G401 (cell line): ENCODE data around the gene SRL. TPM values are rescaled to one million over a fixed set of nuclear protein-coding genes. Genes with fewer than 3 reads are reported as not detected.
"Not testable (repeated sequence)": the region's sequence is repeated elsewhere in the genome, so short reads cannot be mapped to it uniquely, and the experiment has no call there.

Experiments used
- DNase-seq: peaks from one replicate; pipeline ENCODE4 v3.0.0-alpha.2; 2015; ENCODE audit warnings: low spot score
- in situ Hi-C: cut with HindIII; loops from 2 replicates; pipeline ENCODE4 v1.10.0; 2016; ENCODE audit warnings: low sequenced_read_pairs, mixed read lengths
- total RNA-seq: library from RNA; depleted of rRNA; stranded (reverse); fragments of >200 nt; shearing (Covaris generic); gene quantifications from 2 replicates; pipeline ENCODE4 v1.2.3, GENCODE V29; 2014

SRL gene
- total RNA-seq, 1 experiment from 2014 or later, result 0.07 TPM

- in situ Hi-C loops, result no loop called here
- DNase-seq, result no peak
Measured at GRCh38 chr16:4262303-4262835, 20.5 kb upstream of the SRL start.

GRCh38 chr16:4261557-4262172 lies 19.8 kb upstream of the SRL start:
- in situ Hi-C loops, result no loop called here
- peak; percentile 15 for DNase-seq

- in situ Hi-C loops, result no loop called here
- no peak for DNase-seq
Measured at GRCh38 chr16:4260360-4260759, 18.5 kb upstream of the SRL start.

GRCh38 chr16:4257646-4258556 lies 16.0 kb upstream of the SRL start:
- DNase-seq, result no peak
- in situ Hi-C loops, result no loop called here

- in situ Hi-C loops, result no loop called here
- peak; percentile 98 for DNase-seq
Measured at GRCh38 chr16:4253394-4254150, 11.7 kb upstream of the SRL start.

GRCh38 chr16:4253012-4253393 lies 11.1 kb upstream of the SRL start:
- DNase-seq, in situ Hi-C loops: not testable (repeated sequence)

GRCh38 chr16:4249530-4250308 lies 7.8 kb upstream of the SRL start:
- DNase-seq, result no peak
- in situ Hi-C loops, result no loop called here

GRCh38 chr16:4247460-4247784 lies 5.5 kb upstream of the SRL start:
- in situ Hi-C loops, result no loop called here
- no peak for DNase-seq

GRCh38 chr16:4246777-4247459 lies 5.0 kb upstream of the SRL start:
- DNase-seq, result no peak
- in situ Hi-C loops, result no loop called here

GRCh38 chr16:4245077-4245791 lies 3.4 kb upstream of the SRL start:
- in situ Hi-C loops, result no loop called here
- DNase-seq, result no peak

GRCh38 chr16:4244254-4245076 lies 2.6 kb upstream of the SRL start:
- peak; percentile 34 for DNase-seq
- in situ Hi-C loops, result no loop called here

GRCh38 chr16:4241258-4241927 lies 487 bp downstream of the SRL start:
- DNase-seq, result no peak
- in situ Hi-C loops, result no loop called here

- no peak for DNase-seq
- in situ Hi-C loops, result no loop called here
Measured at GRCh38 chr16:4240624-4241023, 1.3 kb downstream of the SRL start.

GRCh38 chr16:4239682-4240175 lies 2.2 kb downstream of the SRL start:
- in situ Hi-C loops, result no loop called here
- no peak for DNase-seq

GRCh38 chr16:4239020-4239419 lies 2.9 kb downstream of the SRL start:
- in situ Hi-C loops, result no loop called here
- no peak for DNase-seq

GRCh38 chr16:4233431-4233830 lies 8.4 kb downstream of the SRL start:
- in situ Hi-C loops, result no loop called here

More at GRCh38 chr16:4233431-4233830, 8.4 kb downstream of the SRL start:
- DNase-seq, result no peak
